HCT116 (cell line): Measurements from ENCODE around the gene SMIM10L2A. TPM values are rescaled to one million over a fixed set of nuclear protein-coding genes. Genes with fewer than 3 reads are reported as not detected.

ENCODE experiments used
- ATAC-seq: fragments of 200-7000 bp; cut with Tn5 transposase; 2 replicates; pipeline ENCODE4 v1.9.1; 2020; ENCODE audit warnings: mild to moderate bottlenecking, moderate library complexity
- BruUV-seq: library from RNA; stranded (reverse); fragments of 400-500 nt; replicated peaks from 2 replicates; lab custom pipeline; 2021; lab: Mats Ljungman, UMichigan
- CTCF ChIA-PET: fragments of 300-600 bp; sonication (Branson Sonifier 250); formaldehyde crosslinking; loops from one replicate; lab custom pipeline; 2021; ENCODE audit warnings: antibody characterized with exemption; lab: Charles Lee
- POLR2A ChIA-PET: fragments of 300-600, 350-600 bp; sonication (Branson Sonifier 250); formaldehyde crosslinking; loops from one replicate; lab custom pipeline; 2021; ENCODE audit warnings: antibody characterized with exemption; lab: Charles Lee
- RAD21 ChIA-PET, 2 experiments: fragments of 300-600 bp; sonication (Branson Sonifier 250); formaldehyde crosslinking; loops; one replicate each; lab custom pipeline; 2023; ENCODE audit warnings: low total read pairs in 2 of 2; ENCODE audit not compliant: uncharacterized antibody in 2 of 2, unreplicated experiment in 2 of 2, low non-redundant PET in 1 of 2; lab: Charles Lee
- DNase-seq: peaks from one replicate; pipeline ENCODE4 v3.0.0-alpha.2; 2010; ENCODE audit warnings: low read depth, low spot score
- H2AFZ ChIP-seq: fragments of 200-600 bp; shearing (Covaris generic), sonication (generic); 2 replicates; pipeline ENCODE4 v1.6.1; 2017; ENCODE audit warnings: low read depth, mixed run types, mixed read lengths, antibody characterized with exemption, low read length; ENCODE audit not compliant: poor library complexity, severe bottlenecking
- H3K27ac ChIP-seq: 2 replicates; pipeline ENCODE4 v1.5.1; 2012; ENCODE audit warnings: low read depth, low read length
- H3K27me3 ChIP-seq: fragments of 200-600 bp; sonication (generic); 2 replicates; pipeline ENCODE4 v1.6.1; 2016; ENCODE audit warnings: mixed run types, low read length, mixed read lengths; ENCODE audit not compliant: insufficient read depth
- H3K36me3 ChIP-seq, 2 experiments: fragments of 200-500 bp in 1 of 2; fragments of 200-600 bp in 1 of 2; sonication (Bioruptor generic) in 1 of 2; sonication (generic) in 1 of 2; 2 replicates each; pipeline versions ENCODE4 v1.5.1 to v1.6.1; 2014 to 2016; ENCODE audit warnings: low read length in 2 of 2, inconsistent platforms in 1 of 2, mixed read lengths in 1 of 2, mixed run types in 1 of 2; ENCODE audit not compliant: insufficient read depth in 2 of 2, control insufficient read depth in 1 of 2
- H3K4me1 ChIP-seq, 2 experiments: fragments of 200-600 bp in 1 of 2; sonication (generic) in 1 of 2; 2 replicates each; pipeline versions ENCODE4 v1.5.1 to v1.6.1; 2012 to 2017; ENCODE audit warnings: low read length in 2 of 2, inconsistent platforms in 1 of 2, mild to moderate bottlenecking in 1 of 2, mixed read lengths in 1 of 2, mixed run types in 1 of 2, moderate library complexity in 1 of 2; ENCODE audit not compliant: insufficient read depth in 2 of 2, control insufficient read depth in 1 of 2
- H3K4me2 ChIP-seq: fragments of 200-600 bp; sonication (generic); 2 replicates; pipeline ENCODE4 v1.6.1; 2017; ENCODE audit warnings: mixed run types, low read length, mixed read lengths
- H3K4me3 ChIP-seq, 2 experiments: fragments of 200-600 bp in 1 of 2; sonication (generic) in 1 of 2; replicated peaks in 1 of 2; 2 replicates each; pipeline ENCODE4 v1.5.1; 2011 to 2016; ENCODE audit warnings: low read length in 2 of 2, control low read depth in 1 of 2, low read depth in 1 of 2, mild to moderate bottlenecking in 1 of 2, mixed read lengths in 1 of 2, mixed run types in 1 of 2
- H3K79me2 ChIP-seq: fragments of 200-600 bp; sonication (generic); 2 replicates; pipeline ENCODE4 v1.6.1; 2017; ENCODE audit warnings: mild to moderate bottlenecking, mixed run types, low read length, moderate library complexity, mixed read lengths; ENCODE audit not compliant: insufficient read depth
- H3K9ac ChIP-seq: fragments of 200-600 bp; sonication (generic); 2 replicates; pipeline ENCODE4 v1.6.1; 2016; ENCODE audit warnings: low read length, mixed read lengths
- H3K9me2 ChIP-seq: fragments of 200-600 bp; sonication (generic), shearing (Covaris generic); 2 replicates; pipeline ENCODE4 v1.6.1; 2017; ENCODE audit warnings: mixed run types, mild to moderate bottlenecking, moderate library complexity; ENCODE audit not compliant: insufficient read depth
- H3K9me3 ChIP-seq, 2 experiments: fragments of 200-500 bp in 1 of 2; fragments of 200-600 bp in 1 of 2; sonication (Bioruptor generic) in 1 of 2; sonication (generic) in 1 of 2; 2 replicates each; pipeline ENCODE4 v1.6.1; 2014 to 2017; ENCODE audit warnings: low read length in 2 of 2, mixed read lengths in 2 of 2, inconsistent platforms in 1 of 2, low read depth in 1 of 2, mild to moderate bottlenecking in 1 of 2, mixed run types in 1 of 2, moderate library complexity in 1 of 2; ENCODE audit not compliant: control insufficient read depth in 1 of 2, insufficient read depth in 1 of 2
- H4K20me1 ChIP-seq: fragments of 200-600 bp; sonication (generic), shearing (Covaris generic); 2 replicates; pipeline ENCODE4 v1.6.1; 2017; ENCODE audit warnings: mixed run types, mild to moderate bottlenecking, moderate library complexity; ENCODE audit not compliant: insufficient read depth
- ATF3 ChIP-seq: IDR thresholded peaks from 2 replicates; pipeline ENCODE4 v1.6.1; 2012
- CEBPB ChIP-seq: IDR thresholded peaks from 2 replicates; pipeline ENCODE4 v1.6.1; 2012; ENCODE audit warnings: low read depth
- CTCF ChIP-seq, 3 experiments: fragments of 200-600 bp in 1 of 3; sonication (generic) in 1 of 3; IDR thresholded peaks in 2 of 3; conservative IDR thresholded peaks in 1 of 3; 2 replicates each; pipeline ENCODE4 v1.5.1; 2012 to 2017; ENCODE audit warnings: low read depth in 2 of 3, low read length in 2 of 3, antibody characterized with exemption in 1 of 3, borderline replicate concordance in 1 of 3, control low read depth in 1 of 3, mild to moderate bottlenecking in 1 of 3, mixed read lengths in 1 of 3, mixed run types in 1 of 3, moderate library complexity in 1 of 3; ENCODE audit not compliant: insufficient read depth in 1 of 3
- EZH2 ChIP-seq: fragments of 200-600 bp; sonication (generic); IDR thresholded peaks from 2 replicates; pipeline ENCODE4 v1.6.1; 2017; ENCODE audit warnings: antibody characterized with exemption, mixed run types
- FOSL1 ChIP-seq: IDR thresholded peaks from 2 replicates; pipeline ENCODE4 v1.6.1; 2012; ENCODE audit warnings: low read depth
- POLR2A ChIP-seq: IDR thresholded peaks from 2 replicates; pipeline ENCODE4 v1.7.0; 2011; ENCODE audit warnings: borderline replicate concordance; ENCODE audit not compliant: insufficient read depth, insufficient read length; ENCODE audit errors: extremely low read depth
- REST ChIP-seq: IDR thresholded peaks from 2 replicates; pipeline ENCODE4 v1.6.1; 2012; ENCODE audit warnings: low read depth
- SIN3A ChIP-seq: IDR thresholded peaks from 2 replicates; pipeline ENCODE4 v1.6.1; 2012; ENCODE audit warnings: low read depth
- SP1 ChIP-seq: IDR thresholded peaks from 2 replicates; pipeline ENCODE4 v1.6.1; 2012; ENCODE audit warnings: low read depth
- SRF ChIP-seq: IDR thresholded peaks from 2 replicates; pipeline ENCODE4 v1.6.1; 2012; ENCODE audit warnings: low read depth
- TCF7L2 ChIP-seq: IDR thresholded peaks from 2 replicates; pipeline ENCODE4 v1.7.0; 2011; ENCODE audit warnings: borderline replicate concordance, inconsistent platforms; ENCODE audit not compliant: insufficient read depth, insufficient read length; ENCODE audit errors: extremely low read depth
- YY1 ChIP-seq: IDR thresholded peaks from 2 replicates; pipeline ENCODE4 v1.6.1; 2011; ENCODE audit warnings: low read length, low read depth, moderate library complexity, mild to moderate bottlenecking; ENCODE audit not compliant: insufficient replicate concordance; ENCODE audit errors: extremely low read depth
- ZFX ChIP-seq: fragments of 450-650 bp; IDR thresholded peaks from 2 replicates; pipeline ENCODE4 v1.6.1; 2017
- ZNF274 ChIP-seq: fragments of 200-500 bp; sonication (Bioruptor generic); IDR thresholded peaks from 2 replicates; pipeline ENCODE4 v1.6.1; 2014; ENCODE audit warnings: mild to moderate bottlenecking, low read depth, low read length, inconsistent platforms
- intact Hi-C: fragments of 100-400 bp; cut with micrococcal nuclease; formaldehyde crosslinking; loops from 2 replicates; pipeline ENCODE4 v1.10.0; 2022
- total RNA-seq: library from RNA; stranded (reverse); gene quantifications from one replicate; pipeline ENCODE4 v1.2.1, GENCODE V29; 2021; ENCODE audit not compliant: unreplicated experiment

SMIM10L2A gene
- total RNA-seq, 1 experiment from 2014 or later: 1.5 TPM

GRCh38 chrX:135395064-135395463 lies 26.7 kb upstream of the SMIM10L2A start:
- Histone ChIP-seq H3K9me2 (no peaks in the 10 kb centered on the region), H3K4me2 (no peak overlapping the region), H3K4me3 (no peak overlapping the region), H3K36me3 (no peaks in the 10 kb centered on the region), H3K9me3 (no peaks in the 10 kb centered on the region), H3K27me3 (no peaks in the 10 kb centered on the region), H3K9ac (no peak overlapping the region), H3K4me1 (peaks cover 0 to under 1% of the 10 kb centered on the region in 2 experiments; a peak in 1 of 4 replicates), H3K27ac (no peak overlapping the region), H2AFZ (no peak overlapping the region), H4K20me1 (no peaks in the 10 kb centered on the region), H3K79me2 (no peaks in the 10 kb centered on the region)
- ATAC-seq (no peak), DNase-seq (no peak)
- RAD21 ChIA-PET: no interaction called here
- CTCF ChIA-PET: no interaction called here
- no TSS peak for BruUV-seq
- intact Hi-C loops: no loop called here
- POLR2A ChIA-PET: no interaction called here
- no peak for TF ChIP-seq CTCF (IDR thresholded peaks at IDR 0.05 in 2 of 3, conservative IDR thresholded peaks at IDR 0.05 in 1 of 3; ENCODE audit: borderline replicate concordance in 1 of 3, insufficient read depth in 1 of 3, low read depth in 2 of 3, low read length in 2 of 3)

GRCh38 chrX:135396109-135396508 lies 25.6 kb upstream of the SMIM10L2A start:
- CTCF ChIA-PET: no interaction called here
- H3K27me3 ChIP-seq: no peaks in the 10 kb centered on the region
- H3K27ac ChIP-seq: no peak overlapping the region
- no peaks in the 10 kb centered on the region for H3K4me1 ChIP-seq
- H3K9ac ChIP-seq: no peak overlapping the region
- H3K4me3 ChIP-seq: no peak overlapping the region
- no peaks in the 10 kb centered on the region for H3K79me2 ChIP-seq
- no peak for DNase-seq
- no peak overlapping the region for H2AFZ ChIP-seq
- no peaks in the 10 kb centered on the region for H3K9me3 ChIP-seq
- intact Hi-C loops: no loop called here
- no peak for ATAC-seq
- H3K9me2 ChIP-seq: no peaks in the 10 kb centered on the region
- POLR2A ChIA-PET: no interaction called here
- no TSS peak for BruUV-seq
- no peaks in the 10 kb centered on the region for H4K20me1 ChIP-seq
- H3K36me3 ChIP-seq: no peaks in the 10 kb centered on the region
- RAD21 ChIA-PET: no interaction called here
- no peak overlapping the region for H3K4me2 ChIP-seq
- TF ChIP-seq ATF3: no peak
- no peak for TF ChIP-seq EZH2
- no peak for TF ChIP-seq POLR2A
- TF ChIP-seq FOSL1: no peak
- no peak for TF ChIP-seq YY1
- no peak for TF ChIP-seq SRF
- no peak for TF ChIP-seq ZFX
- TF ChIP-seq TCF7L2: no peak
- no peak for TF ChIP-seq SIN3A
- no peak for TF ChIP-seq SP1
- no peak for TF ChIP-seq ZNF274
- TF ChIP-seq CEBPB: no peak
- no peak for TF ChIP-seq REST
